ENCODE measurements around the gene CAMKMT.

Gene CAMKMT

DNA sequence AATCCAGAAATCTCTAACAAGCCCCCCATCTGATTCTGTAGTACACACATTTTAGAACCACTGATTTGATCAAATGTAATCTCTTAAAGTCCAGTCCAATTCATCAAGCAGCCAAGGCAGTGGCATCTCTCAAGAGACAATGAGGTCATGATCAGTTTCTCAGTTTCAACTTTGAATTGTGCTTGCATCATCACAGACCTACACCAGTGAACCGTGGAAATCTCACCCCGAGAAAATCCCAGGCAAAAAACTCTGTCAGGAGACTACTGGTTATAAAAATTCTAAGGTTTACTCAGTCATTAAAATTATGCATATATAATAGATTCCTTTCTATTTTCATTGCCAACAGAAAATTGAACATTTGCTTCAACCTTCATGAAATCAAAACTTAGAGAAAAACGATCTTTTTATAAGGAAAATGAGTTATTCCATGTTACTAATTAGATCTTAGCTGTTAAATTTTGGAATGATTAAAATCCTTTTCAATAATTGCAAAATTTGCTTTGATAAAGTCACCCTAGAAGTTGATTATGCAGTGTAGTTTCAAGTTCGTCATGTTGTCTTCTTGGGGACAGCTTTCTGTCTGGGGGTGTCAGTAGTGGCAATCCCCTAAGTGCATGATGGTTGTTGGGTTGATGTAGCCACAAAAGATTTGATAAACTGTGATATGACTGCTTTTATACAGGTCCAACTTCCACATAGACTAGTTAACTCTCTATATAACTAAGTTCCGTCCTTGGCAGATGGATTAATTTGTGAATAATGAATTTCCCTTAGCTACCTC, 235.0 kb downstream of the CAMKMT start:
- DNase-seq (ENCODE audit: low read depth): no peak

DNA sequence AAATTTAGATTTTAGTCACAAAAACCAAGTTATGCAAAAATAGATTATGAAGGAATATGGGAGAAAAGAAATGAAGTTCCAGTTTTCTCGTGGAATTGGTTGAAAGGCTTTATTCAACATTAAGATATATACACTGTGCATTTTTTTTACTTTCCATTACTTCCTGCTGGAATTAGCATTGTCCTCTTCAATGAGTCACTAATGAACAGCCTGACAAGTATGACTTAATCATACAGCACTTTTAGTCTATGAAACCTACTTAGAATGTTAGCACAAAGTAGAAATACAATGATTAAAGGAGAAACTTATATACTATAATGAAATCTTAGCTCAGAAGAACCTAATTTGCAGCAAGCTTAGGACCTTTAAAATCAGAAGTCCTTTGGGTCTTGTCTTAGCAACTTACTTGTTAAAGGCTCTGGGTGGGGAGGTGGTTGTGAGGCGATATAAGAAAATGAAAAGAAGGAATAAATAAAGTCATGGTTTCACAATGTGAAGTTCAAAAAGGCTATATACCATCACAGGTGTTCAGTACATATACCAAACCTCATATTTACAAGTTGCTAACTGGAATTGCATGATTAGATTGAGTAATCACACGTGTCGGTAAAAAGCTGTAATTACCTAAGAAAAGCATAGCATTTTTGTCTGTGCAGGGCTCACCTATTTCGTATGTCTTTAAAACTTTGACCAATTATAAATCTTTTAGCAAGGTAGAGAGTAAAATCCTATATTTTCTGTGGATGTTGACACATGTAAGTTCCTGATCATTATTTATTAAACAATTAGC, 236.8 kb downstream of the CAMKMT start:
- DNase-seq (ENCODE audit: low read depth): no peak

DNA sequence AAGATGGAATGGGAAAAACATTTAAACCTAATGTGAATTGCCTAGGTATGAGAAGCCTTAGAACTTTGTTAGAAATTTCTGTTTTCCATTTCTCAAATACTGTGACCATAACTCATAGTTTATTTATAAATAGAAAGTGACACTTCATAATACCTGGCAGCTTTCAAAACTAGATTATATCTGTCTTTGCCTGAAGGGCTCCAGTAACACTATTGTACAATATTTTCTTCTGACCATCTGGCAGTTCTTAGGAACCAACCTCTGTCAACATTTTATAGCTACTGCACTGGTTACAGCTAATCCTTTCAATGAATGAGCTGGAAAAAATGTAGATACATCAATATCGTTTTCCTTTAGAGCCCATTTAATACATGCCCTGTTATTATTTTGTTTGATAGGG, 237.4 kb downstream of the CAMKMT start:
- no peak for DNase-seq (ENCODE audit: low read depth)

DNA sequence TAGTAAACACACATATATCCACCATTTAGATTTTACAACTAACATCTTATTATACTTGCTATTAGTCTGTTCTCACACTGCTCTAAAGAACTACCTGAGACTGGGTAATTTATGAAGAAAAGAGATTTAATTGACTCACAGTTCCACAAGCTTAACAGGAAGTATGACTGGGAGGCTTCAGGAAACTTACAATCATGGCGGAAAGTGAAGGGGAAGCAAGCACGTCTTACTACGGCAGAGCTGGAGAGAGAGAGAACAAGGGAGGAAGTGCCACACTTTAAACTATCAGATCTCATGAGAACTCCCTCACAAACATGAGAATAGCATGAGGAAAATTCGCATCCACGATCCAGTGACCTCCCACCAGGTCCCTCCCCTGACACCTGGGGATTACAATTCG, 240.7 kb downstream of the CAMKMT start:
- DNase-seq (ENCODE audit: low read depth): no peak

DNA sequence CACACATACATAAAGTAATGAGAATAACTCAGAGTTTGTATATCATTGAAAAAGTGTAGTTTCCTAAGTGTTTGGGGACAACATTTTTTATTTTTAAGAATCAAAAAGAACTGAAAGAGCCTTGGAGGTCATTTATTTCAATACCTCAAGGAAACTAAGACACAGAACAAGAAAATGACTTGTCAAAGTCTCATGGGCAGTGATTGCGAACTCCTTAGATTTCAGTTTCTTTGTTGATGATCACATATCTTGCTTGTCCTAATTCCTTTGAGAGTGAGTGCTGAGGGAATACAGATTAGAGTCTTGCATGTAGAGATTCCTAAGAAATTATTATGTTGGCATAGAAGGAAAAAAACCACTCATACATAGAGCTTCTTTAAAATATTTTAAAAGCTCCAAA, 243.8 kb downstream of the CAMKMT start:
- no peak for DNase-seq (ENCODE audit: low read depth)

DNA sequence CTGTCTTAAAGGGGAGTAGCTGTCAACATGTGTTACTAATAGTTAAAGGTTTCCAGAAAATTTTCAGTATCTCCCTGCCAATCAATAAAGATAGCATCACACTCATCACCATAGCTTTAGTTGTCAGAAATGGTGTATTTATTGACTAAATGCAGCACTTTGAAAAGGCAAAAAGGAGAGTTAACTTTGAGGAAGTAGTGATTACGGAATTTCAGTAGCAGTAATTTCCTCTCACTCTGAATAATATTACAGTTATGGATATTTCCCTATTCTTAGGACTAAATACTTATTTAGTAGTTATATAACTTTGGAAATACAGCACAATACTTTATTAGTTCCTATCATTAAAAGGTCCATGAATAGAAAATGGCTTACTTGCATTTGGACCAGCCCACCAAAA, 250.5 kb downstream of the CAMKMT start:
- no peak for DNase-seq (ENCODE audit: low read depth)

DNA sequence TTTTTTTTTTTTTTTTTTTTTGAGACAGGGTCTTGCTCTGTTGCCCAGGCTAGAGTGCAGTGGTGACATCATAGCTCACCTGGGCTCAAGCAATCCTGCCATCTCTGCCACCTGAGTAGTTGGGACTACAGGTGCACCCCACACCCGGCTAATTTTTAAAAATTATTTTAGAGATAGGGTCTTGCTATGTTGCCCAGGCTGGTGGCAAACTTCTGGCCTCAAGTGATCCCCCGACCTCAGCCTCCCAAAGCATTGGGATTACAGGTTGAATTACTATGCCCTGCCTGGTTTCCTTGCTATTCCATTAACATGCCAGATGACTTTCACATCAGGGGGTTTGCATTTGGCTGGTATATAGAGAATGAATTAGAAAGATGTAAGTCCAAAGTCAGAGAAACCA, 253.2 kb downstream of the CAMKMT start:
- DNase-seq (ENCODE audit: low read depth): no peak

DNA sequence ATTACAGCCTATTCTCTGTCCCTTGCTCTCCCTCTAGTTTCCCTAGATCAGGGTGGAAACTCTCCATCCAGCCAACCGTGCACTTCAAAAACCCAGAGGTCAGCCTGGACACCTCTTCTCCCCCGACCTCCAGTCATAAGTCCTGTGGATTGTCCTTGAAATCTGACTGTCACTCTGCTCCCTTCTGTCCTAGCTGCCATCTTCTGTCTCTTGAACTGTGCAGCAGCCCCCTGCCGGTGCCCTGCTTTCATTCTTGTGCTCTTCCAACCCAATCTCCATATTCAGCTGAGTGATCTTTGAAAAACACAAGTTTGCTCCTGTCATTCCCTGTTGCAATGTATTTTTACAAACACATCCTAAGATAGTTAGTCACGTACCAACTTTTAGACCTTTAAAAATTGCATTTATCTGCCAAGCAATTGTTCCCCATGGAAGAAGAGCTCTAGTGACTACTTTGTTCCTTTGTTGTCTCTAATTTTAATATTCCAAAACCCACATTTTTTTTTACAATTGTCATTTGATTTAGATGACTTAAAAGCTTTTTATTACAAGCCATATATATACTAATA, 254.3 kb downstream of the CAMKMT start:
- DNase-seq (ENCODE audit: low read depth): no peak

DNA sequence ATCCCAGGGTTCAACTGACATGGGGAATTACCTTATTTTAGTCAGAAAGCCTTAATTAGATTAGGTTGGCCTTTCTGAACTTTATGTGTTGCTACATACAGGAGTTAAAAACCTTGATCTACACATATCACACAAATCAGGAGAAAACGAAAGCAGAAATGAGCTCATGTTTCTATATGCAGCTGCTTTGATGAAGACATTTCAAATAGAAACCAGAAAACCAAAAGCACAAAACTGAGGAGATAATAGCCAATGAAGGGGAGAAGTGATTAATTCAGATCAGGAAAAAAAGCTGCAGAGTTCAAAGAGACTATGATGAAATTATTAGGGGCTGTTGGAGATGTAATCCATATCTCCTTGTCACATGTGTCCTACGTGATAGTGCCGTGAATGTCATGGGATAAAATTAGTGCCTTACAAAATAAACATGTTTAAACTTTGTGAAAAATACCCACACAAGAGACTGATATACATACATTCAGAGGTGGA, 255.0 kb downstream of the CAMKMT start:
- DNase-seq (ENCODE audit: low read depth): no peak

DNA sequence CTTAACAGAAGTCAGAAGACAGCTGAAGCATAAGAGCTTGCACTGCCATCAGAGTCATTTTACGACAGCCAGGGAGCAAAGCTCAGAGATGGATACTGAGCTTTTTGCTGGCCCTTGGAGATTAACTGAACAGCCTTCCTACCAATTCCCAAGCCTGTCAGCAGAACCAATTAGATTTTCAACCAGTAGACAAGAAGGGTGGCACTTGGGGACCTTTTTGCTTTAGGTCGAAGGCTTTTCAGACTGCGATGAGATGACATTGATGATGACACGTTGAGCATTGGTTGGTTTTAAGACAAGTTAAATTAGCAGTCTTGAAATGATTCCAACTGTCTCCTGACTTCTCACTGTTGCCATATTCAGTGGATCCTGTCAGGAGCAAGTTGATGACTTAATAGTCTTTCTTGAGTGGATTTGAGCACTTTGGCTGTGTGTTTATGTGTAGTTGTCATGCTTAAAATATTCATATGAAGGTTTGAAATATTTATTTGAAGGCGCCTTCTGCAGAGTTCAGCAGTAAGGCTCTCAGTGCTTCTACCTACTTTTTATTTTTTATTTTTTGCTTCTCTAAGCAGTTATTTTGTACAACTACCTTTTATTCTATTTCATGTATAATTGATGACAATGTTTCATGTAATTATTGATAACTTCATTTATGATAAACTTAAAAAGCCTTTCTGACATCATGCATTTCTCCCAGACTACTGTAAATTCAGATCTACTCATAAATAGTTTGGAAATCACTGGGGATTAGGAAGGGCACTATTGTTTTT, 256.7 kb downstream of the CAMKMT start:
- DNase-seq (ENCODE audit: low read depth): no peak

DNA sequence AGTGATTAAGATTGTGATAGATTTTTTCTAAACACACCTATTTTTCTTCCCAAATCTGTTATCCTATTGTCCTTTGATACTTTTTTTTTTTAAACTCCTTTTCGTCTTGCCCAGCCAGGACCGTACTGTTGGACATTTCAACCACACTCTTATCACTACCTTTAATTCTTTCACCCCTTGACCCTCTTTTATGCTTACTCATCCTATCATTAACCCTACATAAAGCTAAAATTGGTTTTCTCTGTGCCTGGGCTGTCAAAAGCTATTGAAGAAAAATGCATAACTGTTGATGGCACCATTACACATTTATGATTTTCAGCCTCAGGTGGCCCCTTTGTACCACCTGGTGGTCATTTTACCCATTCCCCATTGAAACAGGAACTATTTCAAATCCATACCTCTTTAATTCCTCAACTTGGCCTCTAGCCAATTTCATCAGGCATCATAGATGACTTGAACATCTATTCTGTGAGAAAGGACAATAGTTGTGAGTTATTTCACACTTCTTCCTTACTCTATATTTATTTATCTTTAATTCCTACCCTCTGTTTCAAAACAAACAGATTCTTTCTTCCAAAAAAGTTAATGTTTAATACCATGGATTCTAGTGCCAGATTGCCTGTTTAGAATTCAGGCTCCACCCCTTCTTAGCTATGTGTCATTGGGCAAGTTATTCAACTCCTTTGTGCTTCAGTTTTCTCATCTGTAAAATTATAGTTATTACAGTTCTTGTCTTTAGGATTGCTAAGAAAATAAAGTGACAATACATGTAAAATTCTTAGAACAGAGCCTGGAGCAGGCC, 258.6 kb downstream of the CAMKMT start:
- DNase-seq (ENCODE audit: low read depth): no peak

DNA sequence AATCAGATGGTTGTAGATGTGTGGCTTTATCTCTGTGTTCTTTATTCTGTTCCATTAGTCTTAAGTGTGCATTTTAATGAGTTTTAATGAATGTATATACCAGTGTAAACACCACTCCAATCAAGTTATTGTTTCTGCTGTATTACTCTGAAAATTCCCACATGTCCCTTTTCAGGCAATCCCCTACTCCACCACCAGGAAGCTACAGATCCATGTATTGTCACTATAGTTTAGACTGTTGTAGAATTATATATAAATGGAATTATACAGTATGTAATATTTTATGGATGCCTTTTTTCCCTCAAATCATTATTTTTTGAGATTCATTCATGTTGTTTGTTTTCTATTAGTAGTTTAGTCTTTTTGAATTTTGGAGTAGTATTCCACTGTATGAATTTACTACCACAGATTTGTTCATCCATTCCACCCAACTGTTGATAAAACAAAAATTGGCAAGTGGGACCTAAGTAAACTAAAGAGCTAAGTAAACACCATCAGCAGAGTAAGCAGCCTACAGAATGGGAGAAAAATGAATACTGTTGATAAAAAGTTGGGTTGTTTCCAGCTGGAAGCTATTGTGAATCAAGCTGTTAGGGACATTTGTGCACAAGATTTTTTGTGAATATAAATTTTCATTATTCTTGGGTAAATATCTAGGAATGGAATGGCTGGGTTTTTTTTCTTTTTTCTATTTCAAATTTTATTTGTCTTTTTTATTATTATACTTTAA, 262.0 kb downstream of the CAMKMT start:
- no peak for DNase-seq (ENCODE audit: low read depth)

DNA sequence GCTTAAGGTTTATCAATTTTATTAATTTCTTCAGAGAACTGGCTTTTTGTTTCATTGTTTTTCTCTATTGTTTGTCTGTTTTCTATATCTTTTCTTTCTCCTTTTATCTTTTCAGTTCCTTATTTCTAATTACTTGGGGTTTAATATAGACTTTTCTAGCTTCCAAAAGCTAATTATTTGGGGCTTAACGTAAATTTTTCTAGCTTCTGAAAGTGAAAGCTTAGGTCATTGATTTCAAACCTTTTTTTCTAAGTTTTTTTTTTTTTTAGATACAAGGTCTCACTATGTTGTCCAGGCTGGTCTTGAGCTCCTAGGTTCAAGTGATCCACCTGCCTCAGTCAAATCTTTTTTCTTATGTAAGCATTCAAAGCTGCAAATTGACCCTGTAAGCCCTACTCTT, 266.6 kb downstream of the CAMKMT start:
- DNase-seq (ENCODE audit: low read depth): no peak

DNA sequence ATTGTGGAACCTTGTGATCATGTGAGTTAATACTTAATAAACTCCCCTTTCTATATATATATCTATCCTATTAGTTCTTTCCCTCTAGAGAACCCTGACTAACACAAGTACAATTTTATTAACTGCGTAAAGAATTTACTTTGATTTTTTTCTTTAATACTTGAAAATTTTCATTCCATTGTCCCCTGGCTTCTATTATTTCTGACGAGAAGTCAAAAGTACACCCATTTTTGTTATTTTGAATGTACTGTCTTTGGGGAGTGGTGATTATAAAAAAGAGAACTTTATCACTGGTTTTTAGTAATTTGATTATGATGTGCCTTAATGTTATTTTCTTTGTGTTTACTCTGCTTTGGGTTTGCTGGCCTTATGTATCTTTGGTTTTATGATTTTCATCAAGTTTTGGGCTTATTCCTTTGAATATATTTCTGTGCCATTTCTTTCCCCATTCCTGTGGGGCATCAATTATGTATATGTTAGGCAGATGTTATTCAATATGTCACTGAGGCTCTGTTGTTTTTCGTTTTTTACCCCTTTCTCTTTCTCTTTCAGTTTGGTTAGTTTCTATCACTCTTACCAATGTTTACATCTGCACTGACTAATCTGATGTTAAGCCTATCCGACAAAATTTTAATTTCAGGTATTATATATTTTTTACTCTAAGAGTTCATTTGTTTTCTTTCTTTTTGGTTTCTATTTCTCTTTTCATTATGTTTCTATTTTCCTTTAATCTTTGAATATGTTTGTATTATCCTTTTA, 271.4 kb downstream of the CAMKMT start:
- DNase-seq (ENCODE audit: low read depth): no peak

DNA sequence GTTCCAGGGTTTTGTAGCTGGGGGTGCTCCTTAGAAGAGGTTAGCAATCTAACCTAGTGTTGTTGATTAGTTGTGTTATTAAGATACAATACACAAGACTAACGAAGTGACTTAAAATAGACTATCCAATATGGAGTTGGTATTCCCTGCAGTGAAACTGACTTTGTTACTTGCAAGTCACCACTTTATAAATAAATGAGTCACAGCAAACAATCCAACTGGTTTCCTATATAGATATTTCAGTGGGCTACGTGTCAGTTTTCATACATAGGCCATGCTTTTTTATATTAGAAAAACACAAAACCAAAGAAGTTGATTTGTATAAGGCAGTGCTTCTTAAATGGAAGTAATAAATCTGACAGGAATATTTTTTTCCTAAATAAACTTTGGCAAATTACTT, 274.0 kb downstream of the CAMKMT start:
- no peak for DNase-seq (ENCODE audit: low read depth)

DNA sequence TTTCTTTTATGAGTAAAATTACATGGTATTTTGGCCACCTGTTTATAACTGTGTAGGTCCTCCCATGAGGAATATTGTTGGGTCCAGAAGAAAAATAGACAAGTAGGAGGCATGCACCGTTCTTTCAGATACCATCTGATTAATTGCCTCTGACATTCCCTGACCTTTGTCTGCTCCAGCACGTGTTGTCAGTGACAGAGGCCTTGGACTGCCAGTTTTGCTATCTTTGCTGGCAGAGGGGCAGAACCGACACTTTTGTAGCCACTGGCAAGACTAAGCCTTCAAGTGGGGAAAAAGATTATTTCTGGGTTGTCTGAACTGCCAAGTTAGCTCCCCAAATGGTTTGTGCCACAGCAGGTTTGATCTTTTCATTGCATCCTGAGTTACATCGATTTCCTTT, 276.9 kb downstream of the CAMKMT start:
- no peak for DNase-seq (ENCODE audit: low read depth)

DNA sequence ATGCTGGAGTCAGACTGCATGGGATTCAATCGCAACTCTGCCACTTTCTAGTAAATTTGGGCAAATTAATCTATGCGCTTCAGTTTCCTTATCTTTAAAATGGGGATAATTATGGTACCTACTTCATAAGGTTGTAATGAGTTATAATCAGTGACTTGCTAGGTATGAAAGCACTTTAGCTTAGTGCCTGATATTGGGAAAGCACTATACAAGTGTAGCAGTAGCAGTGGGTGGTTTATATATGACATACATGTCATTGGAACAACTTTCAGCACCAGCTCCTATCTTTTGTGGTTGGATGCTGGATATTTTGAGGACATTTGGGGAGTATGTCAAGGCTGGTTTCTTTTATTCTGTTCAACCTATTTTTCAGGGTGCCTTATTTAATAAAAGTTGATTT, 277.7 kb downstream of the CAMKMT start:
- DNase-seq (ENCODE audit: low read depth): no peak

DNA sequence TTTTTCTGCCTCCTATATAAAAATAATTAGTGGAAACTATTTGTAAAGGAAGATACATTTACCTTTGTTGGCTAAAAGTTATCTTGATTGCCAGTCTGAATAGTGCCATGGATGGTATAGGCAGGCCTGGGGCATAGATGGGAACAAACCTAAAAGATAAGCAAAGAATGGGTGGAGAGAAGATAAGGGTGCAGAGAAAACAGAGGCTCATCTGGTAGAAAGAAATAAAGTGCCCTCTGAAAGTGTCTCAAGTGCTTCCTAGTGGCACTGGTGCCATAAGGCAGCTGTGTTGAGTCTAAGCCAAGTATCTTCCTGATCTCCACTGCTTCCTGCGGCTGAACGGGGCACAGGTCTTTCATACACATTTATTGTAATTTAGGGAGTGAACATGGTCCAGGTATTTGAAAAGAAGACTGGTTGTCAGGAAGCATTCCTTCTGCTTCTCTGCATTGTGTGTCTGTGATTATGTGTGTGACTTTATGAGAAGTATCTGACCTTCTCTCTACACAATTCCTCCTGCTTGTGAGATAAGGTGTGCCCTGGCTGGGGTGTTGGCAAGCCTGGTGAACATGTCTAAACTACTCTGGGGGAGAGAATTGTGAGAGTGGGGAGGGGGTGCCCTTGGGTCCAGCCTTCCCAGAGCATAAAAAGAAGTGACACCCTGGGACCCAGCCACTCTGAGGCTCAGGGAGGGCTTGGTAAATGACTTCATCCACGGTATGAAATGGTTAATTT, 280.5 kb downstream of the CAMKMT start:
- no peak for DNase-seq (ENCODE audit: low read depth)

DNA sequence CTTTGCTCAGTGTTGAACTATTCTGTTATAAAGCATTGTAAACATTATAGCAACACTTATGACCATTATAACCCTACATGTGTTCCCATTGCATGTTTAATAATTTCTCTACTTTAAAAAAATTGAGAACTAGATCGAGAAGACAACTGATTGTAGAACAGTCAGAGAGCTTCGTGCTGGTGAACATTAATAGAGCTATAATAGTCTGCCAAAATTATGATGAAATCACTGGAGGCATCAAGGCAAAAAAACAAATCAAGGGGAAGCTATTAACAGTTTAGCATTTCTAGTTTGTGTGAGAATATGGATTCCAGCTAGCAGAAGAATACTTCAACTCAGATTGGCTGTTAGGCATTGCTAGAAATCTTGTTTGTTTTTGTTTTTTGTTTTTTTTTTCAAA, 284.2 kb downstream of the CAMKMT start:
- DNase-seq (ENCODE audit: low read depth): no peak

Data from activated T-helper 9 cell treated with anti-CD3 and anti-CD28 coated beads, Interleukin-2, amount 50 U/mL, for 16 hours (primary cell).